Stimulated activated CD8-positive, alpha-beta memory T cell treated with anti-CD3 and anti-CD28 coated beads, Interleukin-2, amount 100 ng/mL, for 48 hours (primary cell): ENCODE data around the gene IFFO2.
A peak's percentile ranks its signal among the peaks of the same experiment; 100 is the strongest.

ENCODE experiments used
- DNase-seq, 2 donors: peaks; one replicate each; pipeline ENCODE4 v3.0.0-alpha.2; 2020; ENCODE audit warnings: low read depth in 2 of 2

Gene IFFO2

DNA sequence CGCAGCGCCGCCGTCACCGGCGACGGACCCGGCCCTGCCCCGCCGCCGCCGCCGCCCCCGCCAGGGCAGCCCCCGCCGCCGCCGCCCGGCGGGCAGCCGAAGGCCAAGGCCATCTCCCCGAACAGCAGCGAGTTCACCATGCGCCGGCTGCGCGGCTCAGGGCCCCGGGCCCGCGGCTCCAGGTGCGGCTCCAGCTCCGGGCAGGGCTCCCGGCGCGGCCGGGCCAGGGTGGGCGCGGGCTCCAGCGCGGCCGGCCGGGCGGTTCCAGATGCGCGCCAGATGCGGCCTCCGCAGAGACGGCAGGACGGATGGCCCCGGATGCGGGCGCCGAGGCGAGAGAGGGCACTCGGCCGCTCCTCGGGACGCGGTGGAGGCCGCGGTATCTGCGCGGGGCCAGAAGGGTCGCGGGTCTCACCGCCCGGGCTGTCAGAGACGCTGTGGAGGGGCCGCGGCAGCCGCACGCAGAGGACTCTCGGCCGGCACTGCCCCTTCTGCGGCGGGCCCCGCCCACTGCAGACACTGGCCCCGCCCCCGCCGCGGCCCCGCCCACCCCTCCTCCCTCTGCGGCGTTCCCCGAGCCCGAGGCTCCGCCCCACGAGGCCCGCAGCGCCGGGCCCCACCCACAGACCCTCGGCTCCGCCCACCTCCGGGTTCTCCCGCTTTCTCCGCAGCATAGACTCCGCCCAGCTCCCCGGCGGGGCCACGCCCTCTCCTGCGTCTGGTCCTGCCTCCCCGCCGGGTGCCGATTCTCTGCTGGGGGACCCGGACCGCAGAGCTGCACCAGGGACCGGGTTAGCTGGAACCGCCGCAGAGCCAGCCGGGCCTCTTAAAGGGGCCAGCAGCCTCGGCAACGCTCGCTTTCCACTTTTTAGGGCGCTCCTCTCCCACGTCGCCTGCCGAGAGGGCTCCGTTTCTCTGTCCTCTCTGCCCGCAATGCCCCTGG is at the start of gene IFFO2:
Gene IFFO2 (minus strand): TSS at position 484 of the 943 bp plus-strand sequence. CDS start 344 bp downstream, at position 140.
- peak; percentile 99 for DNase-seq

DNA sequence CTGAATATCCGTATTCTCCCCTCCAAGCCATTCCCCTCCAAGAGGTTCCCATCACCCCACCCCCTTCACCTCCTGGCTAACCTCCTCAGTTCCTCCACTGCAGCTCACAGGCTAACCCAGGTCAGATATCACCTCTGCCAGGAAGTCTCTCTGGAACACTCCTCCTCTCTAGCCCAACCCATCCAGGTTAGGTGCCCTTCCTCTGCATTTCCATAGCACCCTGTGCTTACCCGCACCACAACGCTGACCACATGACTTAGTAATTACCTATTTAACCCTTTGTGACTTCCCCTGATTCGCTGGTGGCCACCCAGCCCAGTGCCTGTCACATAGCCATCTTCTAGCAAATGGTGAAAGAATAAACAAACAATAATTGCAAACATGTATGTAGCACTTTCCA is 49.5 kb upstream of the IFFO2 start:
- no peak for DNase-seq

DNA sequence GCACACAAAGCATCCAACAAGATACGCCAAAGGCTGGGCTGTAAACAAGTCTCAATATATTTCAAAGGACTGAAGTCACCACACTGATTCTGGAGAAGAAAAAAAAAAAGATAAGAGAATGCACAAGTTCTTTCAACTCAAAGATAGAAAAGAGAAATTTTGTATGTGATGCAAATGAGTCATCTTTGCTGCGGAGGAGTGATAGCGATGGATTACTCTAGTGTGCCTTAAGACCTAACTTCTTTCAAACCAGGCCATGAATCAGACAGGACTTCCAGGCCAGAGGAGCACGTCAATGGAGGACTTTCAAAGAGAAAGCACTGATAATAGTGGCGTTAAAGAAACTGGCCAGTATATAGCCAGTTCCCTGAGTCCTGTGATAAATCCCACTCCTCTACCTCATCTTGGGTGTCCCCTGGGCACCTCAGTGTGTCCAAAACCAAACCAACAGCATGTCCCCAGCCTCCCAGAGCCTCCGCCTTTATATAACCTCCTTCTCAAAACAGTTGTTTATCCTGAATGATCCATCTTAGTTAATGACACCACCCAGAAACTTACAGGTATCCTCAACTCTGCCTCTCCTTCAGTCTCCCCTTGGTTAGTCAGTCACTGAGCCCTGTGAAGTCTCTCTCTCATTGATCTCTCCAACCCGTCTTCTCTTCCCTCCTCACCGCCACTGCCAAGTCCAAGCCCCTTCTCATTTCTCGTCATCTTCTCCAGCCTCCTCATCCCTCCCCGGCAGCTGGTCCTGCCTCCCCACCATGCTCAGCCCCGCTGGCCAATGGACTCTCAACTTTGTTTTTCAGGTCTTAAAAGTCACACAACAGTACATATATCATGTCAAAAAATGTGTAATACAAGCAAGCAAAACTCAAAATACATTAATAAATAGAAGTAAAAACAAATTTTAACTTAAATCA is 47.2 kb upstream of the IFFO2 start:
- DNase-seq, result no peak

DNA sequence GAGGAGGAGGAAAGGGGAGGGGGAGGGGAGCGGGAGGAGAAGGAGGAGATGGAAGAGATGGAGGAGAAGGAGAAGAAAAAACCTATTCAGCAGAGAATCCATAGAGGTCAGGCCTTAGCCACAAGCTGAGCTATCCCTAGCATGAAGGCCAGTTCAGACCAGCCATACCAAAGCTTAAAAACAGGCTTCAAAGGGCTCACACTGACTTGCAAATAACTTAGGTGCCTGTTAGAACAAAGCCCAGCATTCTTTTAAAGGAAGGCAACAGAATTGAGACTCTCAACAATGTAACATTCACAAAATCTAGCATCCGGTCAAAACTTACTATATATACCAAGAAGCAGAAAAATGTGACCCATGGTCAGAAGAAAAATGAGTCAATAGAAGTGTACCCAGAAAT is 43.6 kb upstream of the IFFO2 start:
- no peak for DNase-seq

DNA sequence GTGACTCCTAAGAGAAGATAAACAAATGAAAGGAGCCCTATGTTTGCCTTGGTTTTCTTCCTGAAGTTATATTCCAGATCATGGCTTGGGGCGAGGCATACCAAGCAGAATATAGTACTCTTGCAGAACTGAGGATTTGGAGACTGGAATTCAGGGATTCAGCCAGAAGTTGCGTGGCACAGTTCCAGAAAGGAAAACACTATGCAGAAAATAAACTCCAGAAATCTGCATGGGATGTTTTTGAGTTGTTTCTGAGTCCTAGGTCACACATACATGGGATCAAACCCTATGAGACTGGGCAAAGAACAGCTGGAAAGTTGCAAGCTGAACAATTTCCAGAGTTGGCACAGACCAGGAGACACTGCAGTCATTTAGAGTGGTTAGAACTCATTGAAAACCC is 42.9 kb upstream of the IFFO2 start:
- no peak for DNase-seq

DNA sequence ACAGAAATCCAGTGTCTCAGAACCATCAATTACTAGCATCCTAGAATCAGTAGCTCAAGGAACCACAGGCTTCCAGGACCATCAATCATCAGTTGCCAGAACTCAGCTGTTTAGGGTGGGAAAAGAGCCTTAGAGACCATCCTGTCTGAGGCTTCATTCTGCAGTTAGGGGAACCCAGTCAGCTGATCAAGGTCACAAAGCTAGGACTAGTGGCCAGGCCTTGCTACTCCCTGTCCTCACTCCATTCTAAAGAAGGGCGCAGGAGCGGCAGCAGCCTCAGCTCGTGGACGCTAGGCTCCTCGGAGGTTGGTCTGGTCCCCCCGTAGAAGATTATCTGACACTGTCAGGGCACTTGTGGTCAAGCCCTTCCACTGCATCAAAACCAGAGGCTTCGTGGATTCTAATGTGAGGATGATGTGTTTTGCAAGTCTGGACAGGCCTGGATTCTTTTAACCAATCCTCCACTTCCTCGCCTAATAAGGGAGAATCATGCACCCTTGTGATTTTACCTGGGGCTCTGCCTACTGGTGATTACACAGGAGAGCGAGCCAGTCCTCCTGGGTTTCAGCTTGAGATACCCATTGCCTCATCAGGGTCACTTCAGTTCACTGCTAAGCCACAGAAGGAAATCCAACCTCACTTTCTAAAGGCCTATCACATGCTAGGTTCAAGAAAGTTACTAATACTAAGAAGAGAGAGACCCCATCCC is 41.7 kb upstream of the IFFO2 start:
- no peak for DNase-seq

DNA sequence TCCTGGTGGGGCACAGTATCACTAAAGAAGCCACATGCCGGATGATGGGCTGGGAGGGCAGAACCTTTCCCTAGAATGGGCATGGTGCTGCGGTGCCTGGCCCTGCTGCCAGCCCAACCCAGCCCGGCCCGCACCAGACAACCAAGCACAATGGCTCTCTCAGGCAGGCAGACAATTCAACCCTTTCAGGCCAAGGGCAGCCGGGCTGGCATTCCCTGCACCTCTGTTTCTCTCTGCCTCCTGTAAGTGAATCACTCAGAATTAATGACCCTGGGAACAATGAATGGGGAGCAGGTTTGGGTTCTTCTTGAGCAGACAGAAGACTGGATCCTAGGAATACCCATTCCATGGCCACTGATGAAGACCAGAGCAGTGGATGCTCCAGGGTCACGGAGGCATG is 41.0 kb upstream of the IFFO2 start:
- DNase-seq, result no peak

DNA sequence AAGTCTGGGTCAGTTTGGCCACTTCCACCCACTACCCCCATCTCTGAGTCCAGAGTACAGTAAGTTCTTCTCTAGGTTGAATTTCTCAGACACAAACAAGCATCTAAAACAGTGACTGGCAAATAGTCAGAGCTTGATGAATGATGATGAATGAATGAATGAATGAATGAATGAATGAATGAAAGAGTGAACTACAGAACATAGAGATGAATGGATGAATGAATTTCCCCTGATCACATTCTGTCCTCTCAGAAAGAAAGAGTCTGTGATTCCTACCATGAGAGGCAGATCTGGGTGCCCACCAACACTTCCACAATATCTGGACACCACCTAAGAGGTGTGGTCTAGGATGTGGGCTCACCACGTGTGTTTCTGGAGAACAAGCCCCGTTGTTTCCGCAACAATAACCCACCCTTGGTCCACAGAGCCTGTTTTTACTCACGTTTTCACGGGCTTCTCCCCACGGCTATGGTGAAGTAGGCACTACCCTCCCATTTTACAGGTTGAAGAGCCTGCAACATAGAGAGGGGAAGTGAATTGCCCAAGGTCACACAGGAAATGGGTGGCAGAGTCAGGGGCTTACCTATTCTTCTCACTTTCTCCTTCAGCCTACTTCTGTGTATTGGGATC is 40.2 kb upstream of the IFFO2 start:
- DNase-seq, result no peak

DNA sequence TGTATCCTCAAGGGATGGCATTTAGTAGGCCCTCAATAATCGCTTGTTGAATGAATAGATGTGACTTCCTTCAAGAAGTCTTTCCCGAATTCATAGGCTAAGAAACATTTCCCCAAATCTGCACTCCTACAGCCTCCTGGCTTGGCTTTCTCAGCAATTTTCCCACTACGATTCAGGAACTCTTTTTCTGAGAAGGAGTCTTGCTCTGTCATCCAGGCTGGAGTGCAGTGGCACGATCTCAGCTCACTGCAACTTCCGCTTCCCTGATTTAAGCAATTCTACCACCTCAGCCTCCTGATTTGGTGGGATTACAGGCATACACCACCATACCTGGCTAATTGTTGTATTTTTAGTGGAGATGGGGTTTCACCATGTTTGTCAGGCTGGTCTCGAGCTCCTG is 37.9 kb upstream of the IFFO2 start:
- no peak for DNase-seq

DNA sequence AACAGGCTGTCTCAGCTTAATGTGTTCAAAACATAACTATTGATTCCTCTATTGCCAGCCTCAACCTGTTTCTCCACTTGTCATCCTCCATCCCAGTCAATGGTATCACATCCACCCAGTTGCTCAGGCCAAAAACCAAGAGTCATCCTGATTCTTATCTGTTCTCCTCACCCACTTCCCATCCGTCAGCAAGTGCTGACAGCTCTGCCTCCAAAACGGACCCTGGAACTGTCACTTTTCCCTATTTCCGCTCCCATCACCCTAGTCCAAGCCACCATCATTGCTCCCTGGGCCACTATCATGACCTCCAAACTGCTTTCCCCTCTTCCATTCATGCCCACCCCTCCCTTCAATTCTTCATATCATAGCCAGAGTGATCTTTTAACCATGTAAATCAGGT is 36.2 kb upstream of the IFFO2 start:
- DNase-seq, result no peak

DNA sequence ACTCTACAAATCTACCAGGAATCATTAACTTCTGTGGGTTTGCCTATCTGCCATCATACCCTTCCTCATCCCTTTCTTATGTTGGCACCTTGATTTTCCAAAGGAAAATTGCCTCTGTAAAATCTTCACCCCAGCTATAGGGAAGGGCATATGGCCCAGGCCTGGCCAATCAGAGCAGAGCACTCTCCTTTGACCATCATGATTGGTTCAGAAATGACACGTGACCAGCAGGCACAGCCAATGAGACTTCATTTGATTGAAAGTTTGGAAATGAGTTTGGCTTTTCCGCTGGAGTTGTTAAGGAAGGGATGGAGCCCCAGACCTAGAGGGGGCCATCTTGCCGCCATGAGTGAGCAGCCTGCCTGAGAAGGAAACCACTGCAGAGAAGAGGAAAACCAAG is 35.1 kb upstream of the IFFO2 start:
- DNase-seq, result no peak

DNA sequence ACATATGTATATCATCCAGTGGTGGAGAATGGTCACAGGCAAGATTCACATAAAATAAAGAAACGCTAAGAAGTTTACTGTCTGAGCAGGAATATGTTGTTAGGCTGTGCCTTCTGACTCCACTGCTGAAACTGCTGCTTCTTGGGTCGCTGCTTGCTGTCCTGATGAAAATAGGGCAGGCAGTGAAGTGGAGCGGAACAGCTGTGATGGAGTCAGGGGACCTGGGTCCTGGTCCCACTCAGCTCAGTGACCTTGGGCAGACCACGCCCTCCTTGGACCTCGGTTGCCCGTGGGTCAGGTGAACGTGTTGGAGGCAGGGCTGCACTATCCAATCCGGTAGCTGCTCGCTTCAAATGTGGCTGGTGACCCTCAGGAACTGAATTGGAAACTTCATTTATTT is 33.4 kb upstream of the IFFO2 start:
- DNase-seq, result no peak

DNA sequence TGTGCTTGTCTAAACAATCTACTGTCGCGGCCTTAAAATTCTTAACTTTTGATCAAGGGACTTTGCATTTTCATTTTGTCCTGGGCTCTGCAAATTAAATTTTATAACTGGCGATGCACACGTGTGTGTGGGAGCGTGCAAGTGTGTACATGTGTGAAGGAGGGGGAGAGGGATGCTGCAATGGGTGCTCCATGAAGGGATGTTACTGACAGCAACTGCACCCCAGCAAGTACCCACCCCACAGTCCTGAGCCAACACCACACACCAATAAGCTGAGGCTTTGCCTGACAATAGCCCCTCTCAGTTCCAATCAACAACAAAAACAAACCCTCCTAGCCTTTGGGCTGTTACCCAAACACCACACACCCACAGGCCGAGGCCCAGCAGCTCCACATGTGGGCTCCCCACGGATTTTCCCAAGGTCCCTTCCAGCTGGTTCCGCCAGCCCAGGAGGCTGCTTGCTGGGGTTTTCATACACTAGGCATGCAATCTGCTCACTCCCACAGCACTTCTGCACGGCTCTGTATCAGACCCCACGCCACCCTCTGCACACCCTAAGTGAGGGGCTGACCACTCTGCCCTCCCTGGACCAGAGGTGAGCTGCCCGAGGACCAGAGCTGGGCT is 32.8 kb upstream of the IFFO2 start:
- DNase-seq, result no peak

DNA sequence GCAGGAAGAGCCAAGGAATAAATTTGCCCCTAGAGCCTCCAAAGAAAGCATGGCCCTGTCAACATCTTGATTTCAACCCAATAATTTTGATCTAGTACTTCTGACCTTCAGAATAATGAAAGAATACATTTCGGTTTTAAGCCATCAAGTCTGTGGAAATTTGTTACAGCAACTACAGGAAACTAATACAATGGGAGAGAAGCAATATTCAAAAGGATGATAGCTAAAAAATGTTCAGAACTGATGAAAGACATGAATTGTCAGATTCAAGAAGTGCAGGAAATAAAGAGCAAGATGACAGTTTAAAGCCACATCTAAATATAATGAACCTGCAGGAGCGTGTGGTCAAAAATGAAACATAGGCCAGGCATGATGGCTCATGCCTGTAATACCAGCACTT is 24.8 kb upstream of the IFFO2 start:
- no peak for DNase-seq

DNA sequence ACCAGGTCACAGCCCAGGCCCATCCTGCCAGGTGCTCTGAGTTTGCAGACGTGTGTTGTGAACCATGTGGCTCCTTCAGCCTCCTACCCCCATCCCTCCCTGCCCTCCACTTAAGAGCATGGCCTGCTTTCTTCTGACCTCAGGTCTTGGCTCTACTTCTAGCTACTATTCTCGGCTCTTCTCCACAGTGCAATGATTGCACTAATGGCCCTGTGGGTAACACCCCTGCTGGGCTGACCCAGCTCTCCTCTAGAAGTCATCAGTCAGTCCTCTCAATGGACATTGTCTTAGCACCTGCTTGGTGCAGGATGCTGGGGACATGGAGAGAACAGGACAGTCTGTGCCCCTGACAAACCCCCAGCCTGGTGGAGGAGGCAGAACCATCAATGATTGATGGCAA is 22.2 kb upstream of the IFFO2 start:
- DNase-seq, result no peak

DNA sequence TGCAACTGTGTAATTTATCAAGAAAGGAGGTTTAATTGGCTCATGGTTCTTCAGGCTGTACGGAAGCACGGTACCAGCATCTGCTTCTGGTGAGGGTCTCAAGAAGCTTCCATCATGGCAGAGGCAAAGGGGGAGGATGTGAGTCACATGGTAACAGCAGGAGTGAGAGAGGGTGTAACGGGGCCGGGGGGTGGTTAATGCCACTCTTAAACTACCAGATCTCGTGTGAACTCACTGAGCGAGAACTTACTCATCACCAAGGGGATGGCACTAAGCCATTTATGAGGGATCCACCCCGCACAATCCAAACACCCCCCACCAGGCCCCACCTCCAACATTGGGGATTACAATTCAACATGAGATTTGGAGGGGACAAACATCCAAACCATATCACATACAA is 21.0 kb upstream of the IFFO2 start:
- DNase-seq, result no peak

DNA sequence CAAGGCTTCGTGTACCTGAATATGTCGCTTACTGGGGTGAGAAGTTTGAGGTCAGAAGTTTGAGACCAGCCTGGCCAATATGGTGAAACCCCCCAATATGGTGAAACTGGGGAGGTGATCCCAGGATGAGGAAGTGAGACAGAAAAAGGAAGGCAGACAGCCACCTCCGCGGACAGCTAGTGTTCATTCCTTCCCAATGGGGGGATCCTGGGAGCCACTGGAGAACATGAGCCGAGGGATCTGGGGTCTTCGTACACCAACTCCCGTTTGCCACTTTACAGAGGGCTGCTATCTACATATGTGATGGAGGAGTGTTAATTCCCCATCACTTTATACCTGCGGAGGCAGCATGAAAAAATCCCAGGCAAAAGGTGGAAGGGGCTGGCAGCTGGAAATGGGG is 19.6 kb upstream of the IFFO2 start:
- DNase-seq, result no peak

DNA sequence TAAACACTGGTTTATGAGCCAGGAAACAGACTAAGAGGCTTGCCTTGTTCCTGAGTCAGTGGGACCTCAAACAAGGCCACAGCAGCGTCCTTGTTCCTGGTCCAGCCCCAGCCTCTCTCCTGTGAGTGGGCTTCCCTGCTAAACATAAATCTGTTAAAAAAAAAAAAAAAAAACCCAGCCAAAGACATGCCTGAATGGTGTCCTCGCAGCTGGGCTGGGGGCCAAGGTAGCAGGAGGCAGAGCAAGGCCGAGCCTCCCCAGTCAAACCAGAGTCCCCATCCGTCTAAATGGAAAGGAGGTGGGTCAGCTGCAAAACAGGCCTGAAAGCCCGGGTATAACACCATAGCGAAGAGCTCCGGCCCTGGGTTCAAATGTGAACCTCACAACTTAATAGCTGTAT is 18.1 kb upstream of the IFFO2 start:
- DNase-seq, result no peak

DNA sequence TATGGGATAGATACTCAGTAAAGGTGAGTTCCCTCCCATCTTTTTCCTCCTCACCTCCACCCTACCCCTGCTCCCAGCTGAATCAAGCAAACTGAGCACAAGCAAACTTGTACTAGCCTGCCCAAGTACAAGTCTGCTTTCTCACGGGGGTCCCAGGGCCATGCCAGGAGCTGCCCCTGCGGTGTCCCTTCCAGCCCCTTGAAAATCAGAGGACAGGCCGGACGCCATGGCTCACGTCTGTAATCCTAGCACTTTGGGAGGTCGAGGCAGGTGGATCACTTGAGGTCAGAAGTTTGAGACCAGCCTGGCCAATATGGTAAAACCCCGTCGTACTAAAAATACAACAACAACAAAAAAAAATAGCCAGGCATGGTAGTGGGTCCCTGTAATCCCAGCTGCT is 17.5 kb upstream of the IFFO2 start:
- DNase-seq, result no peak

DNA sequence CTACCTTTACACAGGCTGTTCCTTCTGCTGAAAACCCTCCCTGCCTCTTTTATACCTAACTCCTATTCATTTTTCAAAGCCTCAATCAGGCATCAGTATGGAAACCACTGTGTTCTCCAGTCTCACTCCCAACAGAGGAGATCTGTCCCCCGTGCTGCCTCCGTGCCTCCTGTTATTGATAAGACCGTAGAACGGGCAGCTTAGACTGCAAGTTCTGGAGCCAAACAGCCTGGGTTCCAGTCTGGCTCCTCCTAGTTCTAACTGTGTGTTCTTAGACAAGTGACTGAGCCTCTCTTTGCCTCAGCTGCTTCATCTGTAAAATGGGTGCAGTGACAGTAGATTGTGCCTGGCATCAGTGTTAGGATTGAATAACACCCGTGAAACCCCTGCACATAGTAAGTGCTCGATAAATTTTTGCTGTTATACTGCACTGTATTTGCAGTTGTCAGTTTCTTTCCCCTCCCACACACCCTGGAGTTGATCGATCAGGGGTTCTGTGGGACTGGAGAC is 17.0 kb upstream of the IFFO2 start:
- no peak for DNase-seq

DNA sequence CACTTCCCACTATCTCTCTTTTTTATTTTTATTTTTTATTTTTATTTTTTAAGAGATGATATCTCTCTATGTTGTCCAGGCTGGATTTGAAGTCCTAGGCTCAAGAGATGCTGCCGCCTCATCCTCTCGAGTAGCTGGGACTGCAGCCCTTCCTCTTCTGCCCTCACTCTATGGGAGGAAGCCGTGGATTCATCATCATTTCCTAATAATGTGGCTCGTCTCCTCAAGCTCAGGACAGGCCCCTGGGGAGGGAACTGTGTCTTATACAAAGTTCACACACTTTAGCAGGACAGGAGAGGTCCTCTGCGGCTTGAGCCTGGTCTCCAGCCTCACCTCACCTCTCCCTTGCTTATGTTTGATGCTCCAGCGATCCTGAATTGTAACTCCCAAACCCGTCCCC is 16.5 kb upstream of the IFFO2 start:
- DNase-seq, result no peak
